C4-2B (cell line): Measurements from ENCODE around the gene SCPEP1.

Source experiments
- ZFX ChIP-seq: fragments of 450-650 bp; IDR thresholded peaks from 2 replicates; pipeline ENCODE4 v1.6.1; 2017
- TF ChIP-seq, protein P1 (sequence below): fragments of 450-650 bp; conservative IDR thresholded peaks from 2 replicates; pipeline ENCODE4 v1.5.1; 2017; ENCODE audit warnings: mild to moderate bottlenecking

DNA sequence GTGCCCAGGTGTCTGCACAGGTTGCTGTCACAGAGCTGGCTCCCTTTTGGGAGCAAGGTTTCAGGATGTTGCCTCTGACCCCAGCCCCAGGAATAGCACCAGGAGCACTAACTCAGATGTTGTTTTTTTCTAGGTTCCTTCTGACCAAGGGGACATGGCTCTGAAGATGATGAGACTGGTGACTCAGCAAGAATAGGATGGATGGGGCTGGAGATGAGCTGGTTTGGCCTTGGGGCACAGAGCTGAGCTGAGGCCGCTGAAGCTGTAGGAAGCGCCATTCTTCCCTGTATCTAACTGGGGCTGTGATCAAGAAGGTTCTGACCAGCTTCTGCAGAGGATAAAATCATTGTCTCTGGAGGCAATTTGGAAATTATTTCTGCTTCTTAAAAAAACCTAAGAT, 28.1 kb downstream of the SCPEP1 start:
- TF ChIP-seq, protein P1, sequence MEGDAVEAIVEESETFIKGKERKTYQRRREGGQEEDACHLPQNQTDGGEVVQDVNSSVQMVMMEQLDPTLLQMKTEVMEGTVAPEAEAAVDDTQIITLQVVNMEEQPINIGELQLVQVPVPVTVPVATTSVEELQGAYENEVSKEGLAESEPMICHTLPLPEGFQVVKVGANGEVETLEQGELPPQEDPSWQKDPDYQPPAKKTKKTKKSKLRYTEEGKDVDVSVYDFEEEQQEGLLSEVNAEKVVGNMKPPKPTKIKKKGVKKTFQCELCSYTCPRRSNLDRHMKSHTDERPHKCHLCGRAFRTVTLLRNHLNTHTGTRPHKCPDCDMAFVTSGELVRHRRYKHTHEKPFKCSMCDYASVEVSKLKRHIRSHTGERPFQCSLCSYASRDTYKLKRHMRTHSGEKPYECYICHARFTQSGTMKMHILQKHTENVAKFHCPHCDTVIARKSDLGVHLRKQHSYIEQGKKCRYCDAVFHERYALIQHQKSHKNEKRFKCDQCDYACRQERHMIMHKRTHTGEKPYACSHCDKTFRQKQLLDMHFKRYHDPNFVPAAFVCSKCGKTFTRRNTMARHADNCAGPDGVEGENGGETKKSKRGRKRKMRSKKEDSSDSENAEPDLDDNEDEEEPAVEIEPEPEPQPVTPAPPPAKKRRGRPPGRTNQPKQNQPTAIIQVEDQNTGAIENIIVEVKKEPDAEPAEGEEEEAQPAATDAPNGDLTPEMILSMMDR = no peak
- TF ChIP-seq ZFX = no peak
